Nephron progenitor cell (in vitro differentiated cells): ENCODE data around the gene CPXM2.

Experiments
- DNase-seq: peaks from one replicate; pipeline ENCODE4 v3.0.0; 2021
- H3K27ac Mint-ChIP-seq: 2 replicates; pipeline ENCODE4 v1.8.0; 2021; ENCODE audit warnings: mild to moderate bottlenecking, moderate library complexity, mixed read lengths
- H3K27me3 Mint-ChIP-seq: 2 replicates; pipeline ENCODE4 v1.8.0; 2021; ENCODE audit warnings: mild to moderate bottlenecking, low read depth, mixed read lengths; ENCODE audit not compliant: poor library complexity
- H3K36me3 Mint-ChIP-seq: 2 replicates; pipeline ENCODE4 v1.8.0; 2021; ENCODE audit warnings: low read depth, mixed read lengths
- H3K4me1 Mint-ChIP-seq: 2 replicates; pipeline ENCODE4 v1.8.0; 2021; ENCODE audit warnings: mixed read lengths
- H3K4me3 Mint-ChIP-seq: 2 replicates; pipeline ENCODE4 v1.8.0; 2021; ENCODE audit warnings: mild to moderate bottlenecking, moderate library complexity, mixed read lengths
- H3K9me3 Mint-ChIP-seq: 2 replicates; pipeline ENCODE4 v1.8.0; 2021; ENCODE audit warnings: mild to moderate bottlenecking, moderate library complexity, mixed read lengths
- TF ChIP-seq, protein P1 (sequence below): fragments of 200-600 bp; sonication (generic); IDR thresholded peaks from 2 replicates; pipeline ENCODE4 v1.5.0; 2021; ENCODE audit warnings: antibody characterized with exemption

CPXM2 gene

DNA sequence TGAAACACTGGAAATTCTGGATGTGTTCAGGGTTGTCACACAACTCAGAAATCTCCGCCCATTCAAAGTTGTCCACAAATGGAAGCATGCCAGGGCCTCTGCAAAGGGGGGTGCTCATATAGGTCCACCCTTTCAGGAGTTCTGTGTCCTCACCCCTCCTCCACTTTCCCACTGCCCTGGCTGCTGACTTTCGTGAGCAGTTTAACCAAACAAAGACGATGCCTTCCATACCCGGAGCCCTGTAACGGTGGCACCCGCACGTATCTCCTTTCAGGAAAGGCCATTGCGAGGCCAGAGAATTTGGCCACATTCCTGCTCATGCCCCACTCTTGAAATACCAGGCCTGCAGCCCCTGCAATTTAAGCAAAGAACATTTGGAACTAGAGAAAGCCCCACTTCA, 1.4 kb downstream of the CPXM2 start:
- no peaks in the 10 kb centered on the region for H3K36me3 Mint-ChIP-seq
- H3K27ac Mint-ChIP-seq: no peak overlapping the region
- no peak overlapping the region for H3K4me3 Mint-ChIP-seq
- no peaks in the 10 kb centered on the region for H3K4me1 Mint-ChIP-seq
- DNase-seq: no peak
- TF ChIP-seq, protein P1, sequence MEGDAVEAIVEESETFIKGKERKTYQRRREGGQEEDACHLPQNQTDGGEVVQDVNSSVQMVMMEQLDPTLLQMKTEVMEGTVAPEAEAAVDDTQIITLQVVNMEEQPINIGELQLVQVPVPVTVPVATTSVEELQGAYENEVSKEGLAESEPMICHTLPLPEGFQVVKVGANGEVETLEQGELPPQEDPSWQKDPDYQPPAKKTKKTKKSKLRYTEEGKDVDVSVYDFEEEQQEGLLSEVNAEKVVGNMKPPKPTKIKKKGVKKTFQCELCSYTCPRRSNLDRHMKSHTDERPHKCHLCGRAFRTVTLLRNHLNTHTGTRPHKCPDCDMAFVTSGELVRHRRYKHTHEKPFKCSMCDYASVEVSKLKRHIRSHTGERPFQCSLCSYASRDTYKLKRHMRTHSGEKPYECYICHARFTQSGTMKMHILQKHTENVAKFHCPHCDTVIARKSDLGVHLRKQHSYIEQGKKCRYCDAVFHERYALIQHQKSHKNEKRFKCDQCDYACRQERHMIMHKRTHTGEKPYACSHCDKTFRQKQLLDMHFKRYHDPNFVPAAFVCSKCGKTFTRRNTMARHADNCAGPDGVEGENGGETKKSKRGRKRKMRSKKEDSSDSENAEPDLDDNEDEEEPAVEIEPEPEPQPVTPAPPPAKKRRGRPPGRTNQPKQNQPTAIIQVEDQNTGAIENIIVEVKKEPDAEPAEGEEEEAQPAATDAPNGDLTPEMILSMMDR: no peak
- peaks cover 88% of the 10 kb centered on the region for H3K27me3 Mint-ChIP-seq
- peaks cover 5% of the 10 kb centered on the region for H3K9me3 Mint-ChIP-seq

GRCh38 chr10:123889821-123890220, 1.8 kb downstream of the CPXM2 start:
- no peak for DNase-seq
- TF ChIP-seq, protein P1: no peak
- Mint-ChIP-seq H3K27ac (no peak overlapping the region), H3K27me3 (peaks cover 86% of the 10 kb centered on the region), H3K4me1 (no peaks in the 10 kb centered on the region), H3K4me3 (no peak overlapping the region), H3K9me3 (peaks cover 5% of the 10 kb centered on the region), H3K36me3 (no peaks in the 10 kb centered on the region)

- H3K27ac Mint-ChIP-seq: no peak overlapping the region
- no peak for DNase-seq
- peaks cover 82% of the 10 kb centered on the region for H3K27me3 Mint-ChIP-seq
- no peaks in the 10 kb centered on the region for H3K36me3 Mint-ChIP-seq
- H3K9me3 Mint-ChIP-seq: peaks cover 5% of the 10 kb centered on the region
- TF ChIP-seq, protein P1: no peak
- no peak overlapping the region for H3K4me3 Mint-ChIP-seq
- H3K4me1 Mint-ChIP-seq: no peaks in the 10 kb centered on the region
Observed at GRCh38 chr10:123888751-123889150, 2.9 kb downstream of the CPXM2 start.

- peaks cover 78% of the 10 kb centered on the region for H3K27me3 Mint-ChIP-seq
- H3K27ac Mint-ChIP-seq: no peak overlapping the region
- no peaks in the 10 kb centered on the region for H3K36me3 Mint-ChIP-seq
- no peaks in the 10 kb centered on the region for H3K4me1 Mint-ChIP-seq
- peaks cover 5% of the 10 kb centered on the region for H3K9me3 Mint-ChIP-seq
- TF ChIP-seq, protein P1: no peak
- DNase-seq: no peak
- no peak overlapping the region for H3K4me3 Mint-ChIP-seq
Observed at GRCh38 chr10:123888256-123888655, 3.4 kb downstream of the CPXM2 start.

DNA sequence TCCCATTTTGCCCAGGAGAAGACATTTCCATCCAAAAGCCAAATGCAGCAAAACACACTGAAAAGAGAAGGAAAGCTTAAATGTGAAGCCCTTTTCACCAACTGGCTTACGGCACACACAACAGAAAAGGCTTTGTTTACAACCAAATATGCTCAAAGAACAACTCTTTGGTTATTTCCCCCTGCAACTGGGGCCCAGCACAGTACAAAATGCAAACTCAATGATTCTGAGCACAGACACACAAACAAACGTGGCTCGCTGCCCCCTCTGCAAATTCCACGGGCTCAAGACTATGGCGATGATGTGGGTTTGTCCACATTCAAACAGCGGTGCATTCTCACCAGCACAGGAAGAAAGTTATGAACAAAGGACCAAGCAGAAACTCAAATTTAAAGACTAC, 5.3 kb downstream of the CPXM2 start:
- no peak for DNase-seq
- Mint-ChIP-seq H3K27ac (no peak overlapping the region), H3K27me3 (peaks cover 73% of the 10 kb centered on the region), H3K4me1 (no peaks in the 10 kb centered on the region), H3K4me3 (no peak overlapping the region), H3K9me3 (no peaks in the 10 kb centered on the region), H3K36me3 (no peaks in the 10 kb centered on the region)
- TF ChIP-seq, protein P1: no peak

DNA sequence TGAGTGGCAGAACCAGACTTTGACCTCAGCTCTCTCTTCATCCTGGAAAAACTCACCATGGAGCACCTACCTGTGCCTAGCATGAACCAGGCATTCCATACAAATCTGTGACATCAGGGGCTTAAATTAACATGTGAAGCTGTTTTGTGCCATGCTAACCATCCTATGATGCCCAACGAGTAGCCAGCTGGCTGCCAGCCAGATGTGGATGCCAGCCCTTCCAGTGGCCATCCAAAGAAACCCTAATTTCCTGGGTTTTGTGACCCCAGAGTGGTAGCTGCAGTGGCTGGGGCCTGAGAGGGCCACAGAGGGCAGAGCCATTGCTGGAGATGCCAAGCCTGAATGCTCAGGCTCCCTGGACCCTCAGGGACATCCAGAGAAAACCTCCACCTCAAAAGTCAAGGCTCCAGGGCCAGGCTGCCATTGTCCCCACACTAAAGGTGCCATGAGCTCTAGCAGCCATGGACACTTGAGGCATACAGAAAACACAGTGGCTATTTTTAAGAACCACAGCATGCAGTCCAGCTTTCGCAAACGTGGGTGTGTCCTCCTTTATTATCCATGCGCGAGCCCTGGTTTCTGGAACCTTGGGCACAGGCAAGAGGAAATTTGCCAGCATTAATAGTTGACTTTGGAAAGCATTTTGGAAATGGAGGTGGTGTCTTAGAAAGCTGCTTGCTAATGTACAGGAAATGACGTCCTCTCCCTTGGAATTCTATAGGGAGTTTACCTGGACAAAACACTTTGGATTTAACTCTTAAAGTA, 6.0 kb downstream of the CPXM2 start:
- TF ChIP-seq, protein P1: no peak
- Mint-ChIP-seq H3K27me3 (peaks cover 68% of the 10 kb centered on the region), H3K36me3 (no peaks in the 10 kb centered on the region), H3K9me3 (no peaks in the 10 kb centered on the region), H3K4me1 (no peaks in the 10 kb centered on the region), H3K4me3 (no peak overlapping the region), H3K27ac (no peak overlapping the region)
- no peak for DNase-seq
